NB4 (cell line): ENCODE measurements around the gene TSPAN5.

Experiments used
- CTCF ChIP-seq: IDR thresholded peaks from one replicate; pipeline ENCODE4 v1.5.1; 2012; ENCODE audit warnings: low read depth, low read length
- MAX ChIP-seq: IDR thresholded peaks from 2 replicates; pipeline ENCODE4 v1.6.1; 2011; ENCODE audit warnings: low read depth, low read length

- TF ChIP-seq MAX (no peak), CTCF (no peak)
Measured at GRCh38 chr4:98611677-98612317, 46.6 kb downstream of the TSPAN5 start.
